Measurements from ENCODE around the gene IL22RA2.

- TF ChIP-seq POLR2AphosphoS5 (IDR thresholded peaks at IDR 0.05; ENCODE audit: borderline replicate concordance, low read depth, low read length) (no peak), EZH2 (IDR thresholded peaks at IDR 0.05) (no peak), FOXP2 (optimal IDR thresholded peaks at IDR 0.05; ENCODE audit: control extremely low read depth, extremely low read length, insufficient read depth) (no peak)
These were observed 54.0 kb downstream of the IL22RA2 start for GRCh38 chr6:137119196-137120104.

Measured in SK-N-MC (cell line).